Measurements from ENCODE around the gene UBE2O. TPM values are rescaled to one million over a fixed set of nuclear protein-coding genes. Genes with fewer than 3 reads are reported as not detected.

Gene UBE2O
- total RNA-seq, 2 donors from 2014 or later, result 45.4 to 46.5 TPM

- Histone ChIP-seq H3K9me3 (ENCODE audit: control insufficient read depth, low read length) (no peaks in the 10 kb centered on the region), H3K4me1 (ENCODE audit: control insufficient read depth, insufficient read depth, low read length) (no peaks in the 10 kb centered on the region), H3K27me3 (ENCODE audit: control insufficient read depth, insufficient read depth, low read length, poor library complexity, severe bottlenecking) (peaks cover 35% of the 10 kb centered on the region), H3K27ac (ENCODE audit: low read depth, low read length) (no peak overlapping the region), H3K9ac (ENCODE audit: extremely low read depth, low read length, poor library complexity, severe bottlenecking) (no peak overlapping the region), H3K36me3 (ENCODE audit: control insufficient read depth, insufficient read depth, low read length) (no peaks in the 10 kb centered on the region), H3K4me3 (ENCODE audit: low read length) (peak overlapping the region; percentile 82)
- peaks cover 1% of the 10 kb centered on the region for H3K4me1 Mint-ChIP-seq
- no peak for TF ChIP-seq CTCF (conservative IDR thresholded peaks at IDR 0.05)
- peaks cover 10% of the 10 kb centered on the region for H3K36me3 Mint-ChIP-seq (ENCODE audit: low read depth)
- peak overlapping the region; percentile 31 for H3K4me3 Mint-ChIP-seq
- peaks cover 38% of the 10 kb centered on the region for H3K27me3 Mint-ChIP-seq (ENCODE audit: insufficient read depth)
- peak; percentile 84 for DNase-seq
- 6 to 9% methylated on average over 57 to 74 of the region's 74 CpGs for WGBS, 2 experiments (ENCODE audit: insufficient coverage in 1 of 2, insufficient read length in 1 of 2)
- H3K9me3 Mint-ChIP-seq, result no peaks in the 10 kb centered on the region
- no peak overlapping the region for H3K27ac Mint-ChIP-seq
These were observed 67.7 kb downstream of the UBE2O start for GRCh38 chr17:76384987-76385891.

GRCh38 chr17:76384222-76384986, 68.5 kb downstream of the UBE2O start, which contains the start of gene SPHK1:
Gene SPHK1 (plus strand): TSS chr17:76384609. CDS start chr17:76385645, 1,036 bp downstream.
- Mint-ChIP-seq H3K4me1 (peaks cover 1% of the 10 kb centered on the region), H3K4me3 (peak within 1 kb of the TSS; percentile 73), H3K27me3 (ENCODE audit: insufficient read depth) (peaks cover 41% of the 10 kb centered on the region), H3K9me3 (no peaks in the 10 kb centered on the region), H3K36me3 (ENCODE audit: low read depth) (peaks cover 9% of the 10 kb centered on the region), H3K27ac (peak within 1 kb of the TSS; percentile 55)
- peaks cover 35% of the 10 kb centered on the region for H3K27me3 ChIP-seq (ENCODE audit: control insufficient read depth, insufficient read depth, low read length, poor library complexity, severe bottlenecking)
- peak within 1 kb of the TSS; percentile 82 for H3K4me3 ChIP-seq (ENCODE audit: low read length)
- no peaks in the 10 kb centered on the region for H3K36me3 ChIP-seq (ENCODE audit: control insufficient read depth, insufficient read depth, low read length)
- TF ChIP-seq CTCF (conservative IDR thresholded peaks at IDR 0.05), result no peak
- no peaks in the 10 kb centered on the region for H3K4me1 ChIP-seq (ENCODE audit: control insufficient read depth, insufficient read depth, low read length)
- no peaks in the 10 kb centered on the region for H3K9me3 ChIP-seq (ENCODE audit: control insufficient read depth, low read length)
- H3K27ac ChIP-seq (ENCODE audit: low read depth, low read length), result no peak within 1 kb of the TSS
- no peak within 1 kb of the TSS for H3K9ac ChIP-seq (ENCODE audit: extremely low read depth, low read length, poor library complexity, severe bottlenecking)
- DNase-seq, result peak; percentile 93
- WGBS, 2 experiments (ENCODE audit: insufficient coverage in 1 of 2, insufficient read length in 1 of 2), result 0 to 2% methylated on average over 16 to 118 of the region's 118 CpGs

GRCh38 chr17:76383546-76384221, 69.3 kb downstream of the UBE2O start:
- H3K4me3 Mint-ChIP-seq, result peak overlapping the region; percentile 73
- WGBS, 2 experiments (ENCODE audit: insufficient coverage in 1 of 2, insufficient read length in 1 of 2), result 1 to 2% methylated on average over 21 to 65 of the region's 65 CpGs
- peaks cover 5% of the 10 kb centered on the region for H3K36me3 Mint-ChIP-seq (ENCODE audit: low read depth)
- H3K4me1 Mint-ChIP-seq, result peaks cover 1% of the 10 kb centered on the region
- H3K36me3 ChIP-seq (ENCODE audit: control insufficient read depth, insufficient read depth, low read length), result no peaks in the 10 kb centered on the region
- no peaks in the 10 kb centered on the region for H3K4me1 ChIP-seq (ENCODE audit: control insufficient read depth, insufficient read depth, low read length)
- no peak overlapping the region for H3K9ac ChIP-seq (ENCODE audit: extremely low read depth, low read length, poor library complexity, severe bottlenecking)
- peak; percentile 64 for TF ChIP-seq CTCF (conservative IDR thresholded peaks at IDR 0.05)
- peak overlapping the region; percentile 82 for H3K4me3 ChIP-seq (ENCODE audit: low read length)
- H3K9me3 Mint-ChIP-seq, result no peaks in the 10 kb centered on the region
- peaks cover 41% of the 10 kb centered on the region for H3K27me3 Mint-ChIP-seq (ENCODE audit: insufficient read depth)
- no peak overlapping the region for H3K27ac ChIP-seq (ENCODE audit: low read depth, low read length)
- H3K9me3 ChIP-seq (ENCODE audit: control insufficient read depth, low read length), result no peaks in the 10 kb centered on the region
- peak; percentile 89 for DNase-seq
- H3K27ac Mint-ChIP-seq, result peak overlapping the region; percentile 55
- peaks cover 35% of the 10 kb centered on the region for H3K27me3 ChIP-seq (ENCODE audit: control insufficient read depth, insufficient read depth, low read length, poor library complexity, severe bottlenecking)

Data from endodermal cell (in vitro differentiated cells).